Superior temporal gyrus (tissue), 1 donor: ENCODE data around the gene AFG1L.
A peak's percentile ranks its signal among the peaks of the same experiment; 100 is the strongest.
"Not testable (repeated sequence)": the region's sequence is repeated elsewhere in the genome, so short reads cannot be mapped to it uniquely, and the experiment has no call there.

Experiments
- DNase-seq: peaks from one replicate; pipeline ENCODE4 v3.0.0-alpha.2; 2016; ENCODE audit errors: extremely low spot score

Gene AFG1L

DNA sequence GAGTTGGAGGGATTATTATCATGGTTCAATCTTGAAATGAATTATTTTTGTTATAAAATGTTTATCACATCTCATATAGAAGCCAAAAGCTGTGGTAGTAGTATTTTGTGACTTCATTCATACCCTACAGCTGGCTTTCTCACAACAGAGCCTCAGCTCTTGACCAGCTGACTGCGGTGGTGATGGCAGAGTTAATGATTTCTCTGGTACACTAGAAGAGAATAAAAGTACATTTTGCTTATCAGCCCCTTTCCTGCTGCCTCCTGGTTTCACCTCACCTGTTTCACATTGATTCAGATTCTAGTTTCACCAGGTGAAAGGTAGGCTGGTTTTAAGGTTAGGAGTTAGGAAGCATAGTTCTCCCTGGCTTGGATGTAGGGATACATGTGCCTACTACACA, 55.7 kb downstream of the AFG1L start:
- DNase-seq: no peak

- DNase-seq: no peak
These were observed 59.0 kb downstream of the AFG1L start for GRCh38 chr6:108353853-108354252.

GRCh38 chr6:108355120-108355519, 60.3 kb downstream of the AFG1L start:
- DNase-seq: no peak

DNA sequence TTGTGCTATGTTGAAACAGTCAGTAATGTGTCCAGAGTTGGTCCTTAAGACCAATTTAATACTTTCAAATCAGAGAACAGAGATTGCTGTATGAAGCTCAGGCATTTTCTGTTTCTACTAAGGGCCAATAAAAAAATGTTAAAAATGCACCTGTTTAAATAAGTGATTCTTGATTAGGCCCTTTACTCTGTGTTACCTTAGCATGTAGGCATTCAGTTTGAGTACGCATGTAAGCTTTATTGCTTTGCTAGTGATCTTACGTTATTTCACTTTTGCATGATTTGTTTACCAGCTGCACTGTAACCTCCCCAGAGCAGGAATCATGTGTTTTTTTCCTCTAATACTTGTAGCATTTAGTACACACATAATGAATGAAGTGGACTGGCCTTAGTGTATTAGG, 61.0 kb downstream of the AFG1L start:
- DNase-seq: no peak

DNA sequence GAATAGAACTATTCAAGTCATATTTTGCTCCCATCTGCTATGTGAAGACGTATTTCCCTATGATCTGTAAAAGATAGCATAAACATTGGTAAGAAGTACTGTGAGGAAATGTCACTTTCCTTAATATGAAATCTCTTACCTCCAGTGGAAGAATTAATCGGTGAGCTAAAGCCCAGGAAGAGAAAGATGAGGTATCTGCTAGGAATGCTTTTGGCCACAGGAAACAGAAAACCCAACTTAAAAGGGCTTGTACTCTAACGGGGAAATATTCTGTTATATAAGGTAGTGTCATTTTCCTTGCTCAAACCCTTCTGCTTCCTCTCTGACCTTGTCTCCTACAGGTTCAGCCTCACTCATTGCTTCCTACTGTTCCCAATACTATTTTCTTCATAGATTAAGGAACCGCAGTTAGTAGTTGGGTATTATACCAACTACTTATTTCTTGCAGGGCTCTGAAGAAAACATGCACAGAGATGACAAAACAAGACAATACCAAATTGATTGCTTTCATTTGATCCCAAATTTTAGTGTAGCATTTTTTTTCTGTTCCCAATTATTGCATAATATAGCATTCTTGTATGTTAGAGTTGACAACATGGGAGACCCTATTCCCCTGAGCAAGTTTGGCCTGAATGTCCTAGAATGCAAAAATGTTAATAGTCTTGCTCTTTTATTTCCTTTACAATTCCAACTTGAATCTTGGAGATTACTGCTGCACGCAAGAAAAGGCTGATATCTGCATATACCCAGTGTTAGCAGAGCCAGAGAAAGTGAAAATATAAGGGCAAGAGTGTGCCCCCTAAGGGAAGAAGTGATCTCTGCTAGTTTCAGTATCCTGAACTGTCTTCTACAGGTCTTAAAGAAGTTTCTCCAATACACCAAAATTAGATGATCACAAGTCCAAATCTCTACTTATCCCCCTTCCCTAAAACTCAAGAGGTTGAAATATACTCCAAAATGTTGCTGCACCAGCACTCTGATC, 65.3 kb downstream of the AFG1L start:
- DNase-seq: no peak

DNA sequence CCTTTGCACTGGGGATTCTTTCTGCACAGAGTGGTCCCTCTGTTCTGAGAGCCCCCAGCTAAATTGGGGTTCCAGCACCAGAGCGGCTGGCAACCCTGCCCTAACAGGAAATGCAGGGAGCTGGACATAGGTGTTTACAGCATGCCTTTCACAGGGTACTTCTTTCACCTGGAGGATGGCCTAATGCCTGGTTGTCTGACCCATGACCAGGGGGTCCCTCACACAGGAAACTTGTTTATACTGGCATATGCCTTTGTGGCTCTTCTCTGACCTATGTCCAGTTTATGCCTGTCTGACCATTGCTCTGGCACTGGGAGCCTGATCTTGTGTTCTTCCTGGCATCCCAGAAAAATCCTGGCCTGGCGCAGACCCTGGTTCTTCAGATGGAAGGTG, 66.1 kb downstream of the AFG1L start:
- no peak for DNase-seq

- DNase-seq: no peak
These were observed 66.6 kb downstream of the AFG1L start for GRCh38 chr6:108361312-108361932.

- no peak for DNase-seq
These were observed 67.6 kb downstream of the AFG1L start for GRCh38 chr6:108362455-108362854.

DNA sequence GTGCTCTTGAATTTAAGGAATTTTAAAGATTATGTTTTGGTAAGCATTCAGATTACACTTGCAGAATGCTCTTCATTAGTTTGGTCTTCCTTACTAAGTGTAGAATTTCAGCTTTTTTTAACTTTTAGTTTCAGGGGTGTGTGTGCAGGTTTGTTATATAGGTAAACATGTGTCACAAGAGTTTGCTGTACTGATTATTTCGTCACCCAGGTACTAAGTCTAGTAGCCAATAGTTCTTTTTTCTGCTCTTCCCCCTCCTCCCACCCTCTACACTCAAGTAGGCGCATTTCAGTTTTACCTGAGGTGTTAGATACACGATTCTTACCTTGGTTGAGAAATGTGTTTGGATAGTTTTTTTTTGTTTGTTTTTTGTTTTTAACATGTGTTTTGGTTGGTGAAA, 68.3 kb downstream of the AFG1L start:
- no peak for DNase-seq

DNA sequence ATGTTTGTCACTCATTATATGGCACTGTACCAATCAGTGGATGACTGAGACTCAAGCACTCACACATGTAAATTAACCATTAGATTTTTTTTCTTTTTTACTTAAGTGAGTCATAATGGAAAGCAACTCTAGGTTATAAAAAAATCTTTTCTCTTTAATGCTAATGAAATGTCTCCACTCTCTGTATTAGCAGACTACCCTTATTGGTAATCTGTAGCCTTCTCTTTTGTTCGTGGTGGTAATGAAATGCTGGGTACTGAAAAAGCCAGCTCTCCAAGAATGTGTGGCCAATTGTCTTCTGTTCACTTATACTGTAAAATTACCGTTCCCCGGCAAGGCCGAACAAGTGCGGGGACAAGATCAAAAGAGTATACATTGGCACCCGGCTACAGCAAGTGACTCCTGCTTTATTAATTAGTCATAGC, 69.0 kb downstream of the AFG1L start:
- no peak for DNase-seq

DNA sequence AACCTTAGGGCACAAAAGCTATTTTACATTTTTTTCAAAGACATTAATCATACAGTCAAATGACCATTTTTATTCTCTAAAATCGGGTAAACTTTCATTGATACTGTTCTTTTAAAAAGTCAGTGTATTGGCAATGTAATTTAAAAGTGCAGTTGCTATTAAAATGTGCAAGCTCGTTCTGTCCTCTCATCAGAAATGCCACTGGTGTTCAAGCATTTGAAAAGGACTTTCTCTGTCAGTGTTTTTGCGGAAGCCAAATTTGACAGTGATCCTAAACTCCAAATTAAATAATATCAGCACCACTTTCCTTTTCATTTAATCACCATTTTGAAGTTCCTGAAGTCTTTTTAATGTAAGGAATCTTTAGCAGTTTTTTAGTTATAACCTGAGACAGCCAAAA, 69.6 kb downstream of the AFG1L start:
- no peak for DNase-seq

DNA sequence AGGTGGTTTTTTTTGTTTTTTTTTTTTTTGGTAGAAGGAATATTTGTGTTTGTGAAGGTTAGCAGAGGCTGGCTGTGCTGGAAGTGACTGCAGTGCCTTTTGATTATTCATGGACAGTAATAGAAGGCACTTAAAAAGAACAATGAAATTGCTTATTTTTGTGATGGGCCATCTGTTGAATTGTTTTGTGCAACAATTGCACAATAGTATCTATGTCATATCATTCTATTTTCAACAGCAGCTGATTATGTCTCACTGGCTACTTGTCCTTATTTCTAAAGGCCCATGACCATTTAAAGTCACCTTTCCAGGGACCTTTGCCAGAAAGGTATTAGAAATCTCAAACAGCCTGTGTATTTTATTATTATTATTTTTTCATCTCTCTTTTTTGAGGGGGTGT, 70.6 kb downstream of the AFG1L start:
- no peak for DNase-seq

DNA sequence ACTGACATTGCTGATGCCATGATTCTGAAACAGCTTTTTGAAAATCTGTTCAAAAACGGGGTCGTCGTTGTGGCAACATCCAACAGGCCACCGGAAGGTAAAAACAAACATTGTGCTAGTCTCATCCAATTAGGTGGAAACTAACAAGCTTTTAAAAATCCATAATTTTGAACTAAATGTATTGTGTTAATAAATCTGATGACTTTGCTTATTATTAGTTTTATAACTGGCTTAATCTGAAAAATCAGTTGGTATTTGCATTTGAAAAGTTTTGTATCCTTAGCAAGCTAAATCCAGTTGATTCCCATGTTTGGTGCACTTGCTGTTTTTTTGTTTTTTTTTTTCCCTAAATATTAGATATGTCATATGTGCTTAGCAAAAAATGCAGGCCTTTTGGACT, 71.4 kb downstream of the AFG1L start:
- DNase-seq: no peak

GRCh38 chr6:108368431-108369030, 73.7 kb downstream of the AFG1L start:
- DNase-seq: no peak

- no peak for DNase-seq
These were observed 86.0 kb downstream of the AFG1L start for GRCh38 chr6:108380876-108381275.

DNA sequence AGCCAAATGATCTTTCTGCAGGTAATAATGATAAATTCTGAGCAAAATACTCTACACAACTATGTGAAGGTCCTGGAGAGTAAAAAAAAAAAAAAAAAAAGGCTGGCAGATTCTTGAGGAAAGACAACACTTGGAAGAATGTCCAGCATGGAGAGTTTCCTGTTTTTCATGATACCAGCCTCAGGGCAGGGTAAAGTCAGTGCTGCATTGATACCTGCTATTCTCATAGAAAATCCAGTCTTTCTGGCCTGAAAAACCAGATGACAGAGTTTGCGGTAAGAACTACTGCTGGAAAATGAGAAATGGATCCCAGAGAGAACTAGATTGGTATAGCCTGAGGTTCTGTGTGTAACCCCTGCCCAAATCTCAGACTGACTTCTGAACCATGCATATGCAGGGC, 89.1 kb downstream of the AFG1L start:
- DNase-seq: no peak

GRCh38 chr6:108389190-108389589, 94.3 kb downstream of the AFG1L start:
- not testable (repeated sequence) for DNase-seq

- DNase-seq: no peak
These were observed 100.4 kb downstream of the AFG1L start for GRCh38 chr6:108395297-108395696.

- DNase-seq: peak; percentile 72
These were observed 108.4 kb downstream of the AFG1L start for GRCh38 chr6:108403236-108403635.

GRCh38 chr6:108406943-108407342, 112.1 kb downstream of the AFG1L start:
- DNase-seq: no peak

DNA sequence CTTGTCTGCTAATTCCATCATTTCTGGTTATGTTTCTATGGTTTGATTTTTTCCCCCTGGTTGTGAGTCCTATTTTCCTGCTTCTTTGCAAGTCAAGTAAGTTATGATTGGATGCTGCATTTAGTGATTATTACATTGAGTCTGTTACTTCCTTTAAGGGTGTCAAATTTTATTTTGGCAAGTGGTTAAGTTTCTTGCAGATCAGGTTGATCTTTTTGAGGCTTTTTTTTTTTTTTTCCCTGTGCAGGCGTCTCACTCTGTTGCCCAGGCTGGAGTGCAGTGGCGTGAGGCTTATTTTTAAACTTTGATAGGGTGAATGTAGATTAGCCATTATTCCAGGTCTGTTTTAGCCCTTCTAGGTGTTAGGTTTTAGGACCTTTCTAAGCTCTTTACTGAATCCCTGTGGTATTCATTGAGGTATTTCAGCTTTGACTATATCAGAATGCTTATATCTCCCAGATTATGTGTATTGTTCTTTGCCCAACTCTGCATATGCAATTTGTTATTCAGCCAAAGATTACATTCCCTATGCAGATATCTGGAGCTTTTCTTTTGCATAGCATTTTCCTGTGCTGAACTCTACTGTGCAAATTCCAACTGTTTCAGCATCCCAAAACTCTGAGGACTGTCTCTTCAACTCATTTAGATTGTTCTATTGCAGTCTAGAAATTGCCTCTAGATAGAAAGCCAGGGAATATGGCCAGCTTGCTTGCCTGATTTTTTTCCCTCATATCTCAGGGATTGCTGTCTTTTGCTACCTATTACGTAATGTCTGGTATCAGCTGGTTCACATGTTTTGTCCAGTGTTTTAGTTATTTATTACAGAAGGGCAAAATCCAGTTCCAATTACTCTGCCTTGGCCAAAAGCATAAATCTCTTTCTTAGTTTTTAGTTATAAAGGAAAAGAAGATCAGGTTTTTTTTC, 113.3 kb downstream of the AFG1L start:
- DNase-seq: peak; percentile 56

DNA sequence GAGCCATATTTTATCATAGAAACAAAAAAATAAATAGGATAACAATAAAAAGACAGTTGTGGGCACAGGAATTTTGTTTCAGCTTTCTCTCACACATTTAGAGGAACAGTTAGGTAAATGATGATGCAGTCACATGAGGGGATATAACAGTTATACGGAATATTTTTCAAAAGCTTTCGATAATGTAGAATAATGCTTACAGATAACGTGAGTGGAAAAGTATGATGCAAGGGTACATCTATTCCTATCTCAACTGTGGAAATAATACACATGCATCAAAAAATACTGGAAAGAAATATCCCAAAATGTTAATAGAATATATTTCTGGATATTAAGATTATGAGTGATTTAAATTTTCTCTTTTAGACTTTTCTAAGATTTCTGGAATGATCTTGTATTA, 114.0 kb downstream of the AFG1L start:
- DNase-seq: no peak
